Stimulated activated CD4-positive, alpha-beta T cell treated with anti-CD3 and anti-CD28 coated beads, Interleukin-15, amount 100 ng/mL, for 48 hours (primary cell): ENCODE results near the gene TNC.

Experiments used
- DNase-seq, 2 donors: peaks; one replicate each; pipeline ENCODE4 v3.0.0-alpha.2; 2020; ENCODE audit warnings: low read depth in 2 of 2

The TNC gene

GRCh38 chr9:115013998-115014397 is 104.0 kb downstream of the TNC start:
- DNase-seq: peak; percentile 66 to 78

GRCh38 chr9:115012486-115012885 is 105.5 kb downstream of the TNC start:
- no peak for DNase-seq

- DNase-seq: no peak
Observed at GRCh38 chr9:115010874-115011273, 107.1 kb downstream of the TNC start.

DNA sequence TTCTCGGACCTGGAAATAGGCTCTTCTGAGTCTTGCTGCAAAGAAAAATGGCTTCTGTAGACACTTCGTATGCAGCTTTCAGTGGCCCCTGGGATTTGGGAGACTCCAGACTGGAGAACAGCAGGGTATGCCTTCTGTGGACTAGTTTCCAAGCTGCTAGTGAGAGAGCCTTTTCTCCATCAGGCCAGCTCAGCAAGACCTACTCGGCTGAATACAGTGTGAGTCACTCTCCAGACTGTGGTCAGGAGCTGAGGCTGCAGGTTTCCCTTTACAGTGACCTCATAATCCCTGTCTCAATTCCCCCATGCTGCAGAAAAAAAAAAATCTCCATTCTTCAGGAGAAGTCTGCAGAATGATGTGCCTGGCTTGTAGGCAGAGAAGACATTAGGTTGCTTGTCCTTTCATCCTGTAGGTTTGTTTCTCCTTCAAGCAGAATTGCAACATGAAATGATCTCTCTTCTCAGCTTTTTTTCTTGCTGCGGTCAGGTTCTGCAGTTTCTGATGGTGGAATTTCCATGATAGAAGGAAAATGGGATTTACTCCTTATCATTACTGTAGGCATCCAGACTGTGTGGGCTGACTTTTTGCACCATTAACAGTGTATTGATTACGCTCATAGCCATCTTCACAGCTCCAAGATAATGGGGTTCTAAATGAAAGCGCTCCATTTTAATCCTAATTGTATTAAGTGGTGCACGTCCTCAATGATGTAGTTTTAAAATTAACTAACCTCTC is 109.3 kb downstream of the TNC start:
- DNase-seq: peak in 1 of 2 donors; percentile 28

GRCh38 chr9:115006660-115007059 is 111.3 kb downstream of the TNC start:
- peak in 1 of 2 donors; percentile 25 for DNase-seq

GRCh38 chr9:115005322-115005721 is 112.6 kb downstream of the TNC start:
- DNase-seq: no peak

DNA sequence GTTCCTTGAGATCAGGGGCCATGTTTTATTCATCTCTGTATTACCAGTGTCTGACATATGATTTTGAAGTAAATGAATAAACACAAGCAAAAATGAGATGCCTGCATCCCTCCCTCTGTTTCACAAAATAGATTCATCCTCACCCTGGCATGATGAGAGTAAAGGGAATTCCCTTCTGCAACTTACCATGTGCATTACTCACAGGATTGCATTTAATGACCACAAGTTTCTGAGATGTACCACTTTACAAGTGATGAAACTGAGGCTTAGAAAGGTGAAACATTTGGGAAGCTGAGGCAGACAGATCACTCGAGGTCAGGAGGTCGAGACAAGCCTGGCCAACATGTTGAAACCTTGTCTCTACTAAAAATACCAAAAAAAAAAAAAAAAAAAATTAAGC is 113.4 kb downstream of the TNC start:
- no peak for DNase-seq

GRCh38 chr9:115002371-115003120 is 115.4 kb downstream of the TNC start:
- no peak for DNase-seq

DNA sequence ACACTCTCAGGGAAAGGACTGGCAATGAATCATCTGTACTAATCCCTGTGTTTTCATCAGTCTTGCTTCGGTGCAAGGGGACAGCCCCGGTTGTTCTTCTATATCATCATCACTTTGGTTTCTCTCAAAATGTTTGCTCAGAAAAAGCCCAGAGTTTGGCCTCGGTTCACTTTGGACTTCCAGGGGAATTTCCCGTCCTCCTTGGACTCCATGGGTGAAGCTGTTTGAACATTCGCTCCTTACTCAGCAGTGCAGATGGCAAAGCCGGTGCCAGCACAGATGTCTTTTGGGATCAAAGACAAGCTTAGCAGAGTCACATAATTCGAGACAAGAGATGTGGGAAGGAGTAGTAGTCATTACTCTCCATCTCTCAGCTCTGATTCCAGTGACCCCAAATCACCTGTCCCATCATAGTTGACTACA is 117.7 kb downstream of the TNC start:
- no peak for DNase-seq

DNA sequence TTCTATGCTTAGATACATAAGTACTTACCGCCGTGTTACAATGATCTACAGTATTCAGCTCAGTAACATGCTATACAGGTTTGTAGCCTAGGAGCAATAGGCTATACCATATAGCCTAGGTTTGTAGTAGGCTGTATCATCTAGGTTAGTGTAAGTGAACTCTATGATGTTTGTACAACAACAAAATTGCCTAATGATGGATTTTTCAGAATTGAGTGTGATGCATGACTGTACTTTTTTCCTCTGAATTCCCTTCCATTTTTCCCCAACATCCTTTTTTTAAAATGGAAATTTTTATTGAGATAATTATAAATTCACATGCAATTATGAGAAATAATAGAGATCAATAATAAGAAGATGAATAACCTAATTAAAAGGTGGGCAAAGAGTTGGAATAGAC is 119.6 kb downstream of the TNC start:
- DNase-seq: no peak

DNA sequence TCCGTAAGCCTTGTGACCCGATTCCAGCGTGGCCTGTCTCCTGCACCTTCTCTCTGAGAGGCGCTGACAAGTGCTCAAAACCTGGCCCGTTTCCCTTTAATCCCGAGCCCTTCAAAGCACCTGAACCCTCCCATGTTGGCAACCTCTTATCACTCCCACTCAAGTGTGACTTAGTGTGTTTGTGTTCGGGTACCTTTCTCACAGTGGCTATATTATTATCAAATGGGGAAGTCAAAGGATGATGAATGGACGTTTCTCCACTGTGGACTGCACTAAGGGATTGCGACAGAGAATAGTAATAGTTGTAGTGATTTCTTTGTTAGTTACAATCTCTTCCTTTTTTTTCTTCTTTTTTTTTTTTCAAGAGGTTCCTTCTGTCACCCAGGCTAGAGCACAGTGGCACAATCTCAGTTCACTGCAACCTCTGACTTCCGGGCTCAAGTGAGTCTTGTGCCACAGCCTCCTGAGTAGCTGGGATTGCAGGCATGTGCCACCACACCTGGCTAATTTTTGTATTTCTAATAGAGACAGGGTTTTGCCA is 122.2 kb downstream of the TNC start:
- DNase-seq: no peak

DNA sequence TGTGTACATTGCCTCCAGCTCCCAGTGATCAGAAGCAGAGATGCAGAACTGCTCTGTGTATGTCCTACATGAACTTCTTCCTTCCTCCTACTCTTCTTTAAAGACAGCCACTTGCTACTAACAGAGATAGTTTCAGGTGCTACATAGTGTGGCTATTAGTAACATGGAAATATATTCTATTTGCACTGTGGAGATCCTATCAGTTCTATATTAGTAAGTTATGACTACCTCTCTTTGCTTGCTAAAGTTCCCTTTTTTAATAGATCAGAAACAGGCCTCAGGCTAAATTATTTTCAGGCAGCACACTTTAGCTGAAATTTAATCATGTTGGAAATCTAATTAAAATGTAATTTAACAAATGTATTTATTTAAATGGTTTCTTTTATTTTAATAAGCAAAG is 123.2 kb downstream of the TNC start:
- no peak for DNase-seq

- no peak for DNase-seq
Observed at GRCh38 chr9:114991861-114992260, 126.1 kb downstream of the TNC start.

DNA sequence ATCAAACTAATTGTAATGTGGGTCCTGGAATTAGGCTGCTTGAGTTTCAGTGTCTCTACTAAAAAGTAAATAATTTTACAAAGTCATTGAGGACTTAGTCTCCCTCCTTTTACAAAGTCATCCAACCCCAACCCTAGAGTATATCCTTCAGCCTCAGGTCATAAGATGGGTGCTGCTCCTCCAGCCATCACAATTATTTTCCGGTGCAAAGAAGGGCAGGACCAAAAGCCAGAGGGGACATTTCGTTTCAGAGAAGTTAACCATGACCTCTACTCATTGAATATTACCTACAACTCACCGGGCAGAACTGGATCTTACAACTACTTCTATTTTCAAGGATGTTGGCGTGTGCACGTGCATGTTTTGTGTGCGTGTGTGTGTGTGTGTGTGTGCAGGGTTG is 127.1 kb downstream of the TNC start:
- DNase-seq: no peak

- DNase-seq: peak; percentile 64 to 77
Observed at GRCh38 chr9:114989600-114990410, 128.2 kb downstream of the TNC start.

DNA sequence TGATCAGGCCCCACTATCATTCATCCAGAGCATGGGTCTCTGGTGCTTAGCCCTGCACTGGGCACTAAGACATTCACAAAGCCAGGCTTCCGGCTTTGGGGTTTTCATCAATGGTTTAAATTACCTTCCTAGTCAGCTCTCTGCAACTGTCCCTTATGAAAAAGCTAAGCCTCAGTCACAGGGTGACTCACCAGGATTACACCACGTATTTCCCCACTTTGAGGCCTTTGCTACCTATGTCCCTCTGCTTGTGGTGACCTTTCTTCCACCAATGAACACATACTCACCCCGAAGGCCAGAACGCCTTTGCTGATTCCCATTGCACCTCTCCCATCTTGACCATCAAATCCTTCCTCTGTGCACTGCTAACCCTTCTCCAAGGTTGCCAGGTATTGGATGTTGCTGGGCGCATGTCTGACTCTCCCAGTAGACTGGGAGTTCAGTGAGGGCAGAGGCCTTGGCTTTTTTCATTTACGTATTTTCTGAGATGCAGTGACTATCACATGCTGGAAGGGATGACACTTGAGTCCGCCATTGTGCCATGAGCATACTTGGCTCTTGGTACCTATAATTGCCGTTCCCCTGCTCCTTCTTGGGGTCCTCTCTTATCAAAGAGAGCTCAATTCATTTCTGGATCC is 128.9 kb downstream of the TNC start:
- peak; percentile 31 to 33 for DNase-seq

DNA sequence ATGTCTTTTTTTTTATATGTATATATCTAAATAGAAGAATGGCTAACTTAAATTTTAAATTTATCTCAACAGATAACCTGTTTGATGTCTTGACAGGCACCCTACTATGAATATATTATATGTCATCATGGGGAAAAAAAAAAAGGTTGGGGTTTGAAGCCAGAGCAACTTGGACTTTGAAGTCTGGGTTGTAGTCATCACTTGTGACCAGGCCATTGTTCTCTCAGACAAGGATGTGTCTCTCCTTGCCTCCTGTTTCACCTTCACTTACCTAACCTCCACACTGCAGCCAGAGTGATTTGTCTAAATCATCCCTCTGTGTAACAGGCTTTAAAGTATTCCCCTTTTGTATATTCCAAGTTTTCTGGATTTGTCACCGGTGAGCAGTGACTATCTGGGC is 130.8 kb downstream of the TNC start:
- DNase-seq: no peak

- no peak for DNase-seq
Observed at GRCh38 chr9:114985959-114986501, 131.9 kb downstream of the TNC start.

DNA sequence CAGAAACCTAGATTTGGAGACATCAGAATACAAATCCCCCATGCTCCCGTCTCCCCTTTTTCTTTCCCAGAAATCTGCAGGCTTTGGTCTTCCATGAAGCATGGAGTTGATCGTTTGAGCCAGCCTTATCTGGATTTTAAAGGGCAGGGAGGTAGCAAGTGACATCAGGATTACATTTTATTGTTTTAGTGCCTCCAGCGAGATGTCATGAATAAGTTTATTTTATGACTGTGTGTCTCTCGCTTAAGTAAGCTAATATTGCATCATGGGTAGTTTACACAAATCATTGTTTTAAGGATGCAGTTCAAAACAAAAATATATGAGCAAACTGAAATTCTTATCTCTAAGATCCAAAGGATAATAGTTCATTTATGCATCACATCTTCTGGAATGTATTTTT is 136.9 kb downstream of the TNC start:
- DNase-seq: no peak

DNA sequence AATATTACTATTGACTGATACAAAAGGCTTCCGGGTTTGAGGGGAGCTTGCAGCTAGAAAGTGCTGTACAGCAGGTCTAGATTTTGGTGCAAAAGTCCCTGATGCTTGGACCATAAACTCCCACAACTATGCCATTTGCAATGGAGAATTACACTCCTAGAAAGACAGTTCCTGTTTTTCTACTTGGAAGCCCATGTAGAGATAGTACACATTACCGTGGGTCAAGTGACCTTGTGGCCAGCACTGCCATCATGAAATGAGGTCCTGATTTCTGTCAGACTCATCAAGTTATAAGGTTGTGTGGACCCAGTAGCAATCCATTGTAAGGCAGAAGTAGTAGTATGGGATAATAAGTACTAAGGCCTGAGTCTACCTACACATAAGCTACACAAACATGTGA is 144.7 kb downstream of the TNC start:
- DNase-seq: no peak

GRCh38 chr9:114972510-114973136 is 145.3 kb downstream of the TNC start:
- no peak for DNase-seq
